Measurements from ENCODE around the gene CCDC13. TPM values are rescaled to one million over a fixed set of nuclear protein-coding genes. Genes with fewer than 3 reads are reported as not detected.

Gene CCDC13
- total and polyA plus RNA-seq, 4 donors, result 1.9 to 7.6 (median 3.2) TPM

DNA sequence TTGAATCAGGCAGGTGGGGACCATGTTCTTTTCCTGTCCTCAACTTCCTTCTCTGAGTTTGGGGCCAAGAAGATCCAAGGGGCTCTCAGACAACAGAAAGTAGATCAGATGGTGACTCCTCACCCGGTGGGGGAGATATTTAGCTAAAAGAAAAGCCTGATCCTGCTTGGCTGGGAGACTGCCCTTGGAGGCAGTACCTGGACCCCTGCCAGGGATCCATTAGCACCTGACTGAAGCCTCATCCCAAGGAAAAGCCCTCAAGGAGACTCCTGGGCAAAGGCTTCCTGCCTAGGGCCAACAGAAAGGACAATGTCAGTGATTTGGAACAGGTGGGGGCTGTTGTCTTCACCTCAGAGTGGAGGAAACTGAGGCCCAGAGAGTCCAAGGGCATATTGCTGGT is 37.0 kb downstream of the CCDC13 start:
- H3K9me3 ChIP-seq (ENCODE audit: control insufficient read depth in 4 of 4, insufficient read depth in 3 of 4, low read length in 3 of 4), result no peaks in the 10 kb centered on the region
- TF ChIP-seq, protein P1, sequence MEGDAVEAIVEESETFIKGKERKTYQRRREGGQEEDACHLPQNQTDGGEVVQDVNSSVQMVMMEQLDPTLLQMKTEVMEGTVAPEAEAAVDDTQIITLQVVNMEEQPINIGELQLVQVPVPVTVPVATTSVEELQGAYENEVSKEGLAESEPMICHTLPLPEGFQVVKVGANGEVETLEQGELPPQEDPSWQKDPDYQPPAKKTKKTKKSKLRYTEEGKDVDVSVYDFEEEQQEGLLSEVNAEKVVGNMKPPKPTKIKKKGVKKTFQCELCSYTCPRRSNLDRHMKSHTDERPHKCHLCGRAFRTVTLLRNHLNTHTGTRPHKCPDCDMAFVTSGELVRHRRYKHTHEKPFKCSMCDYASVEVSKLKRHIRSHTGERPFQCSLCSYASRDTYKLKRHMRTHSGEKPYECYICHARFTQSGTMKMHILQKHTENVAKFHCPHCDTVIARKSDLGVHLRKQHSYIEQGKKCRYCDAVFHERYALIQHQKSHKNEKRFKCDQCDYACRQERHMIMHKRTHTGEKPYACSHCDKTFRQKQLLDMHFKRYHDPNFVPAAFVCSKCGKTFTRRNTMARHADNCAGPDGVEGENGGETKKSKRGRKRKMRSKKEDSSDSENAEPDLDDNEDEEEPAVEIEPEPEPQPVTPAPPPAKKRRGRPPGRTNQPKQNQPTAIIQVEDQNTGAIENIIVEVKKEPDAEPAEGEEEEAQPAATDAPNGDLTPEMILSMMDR (IDR thresholded peaks at IDR 0.05; ENCODE audit: control extremely low read depth, extremely low read depth), result no peak
- H3K36me3 ChIP-seq (ENCODE audit: control insufficient read depth in 4 of 4, insufficient read depth in 4 of 4, low read length in 4 of 4), result no peaks in the 10 kb centered on the region
- WGBS, 2 donors, result 53 to 61% methylated on average over 1 of the region's 1 CpG
- H3K27ac ChIP-seq (ENCODE audit: low read depth in 1 of 2, low read length in 1 of 2), result no peak overlapping the region
- H3K9ac ChIP-seq (ENCODE audit: insufficient read depth in 1 of 2, low read length in 2 of 2), result no peak overlapping the region
- DNase-seq (no peak), ATAC-seq (ENCODE audit: insufficient read depth, low FRiP score) (no peak)
- peaks cover 0 to 3% (median 0%) of the 10 kb centered on the region in 5 donors for H3K4me1 ChIP-seq (ENCODE audit: control insufficient read depth in 5 of 5, insufficient read depth in 5 of 5, low read length in 5 of 5)
- H3K27me3 ChIP-seq (ENCODE audit: control insufficient read depth in 3 of 3, insufficient read depth in 3 of 3, low read length in 2 of 3), result no peaks in the 10 kb centered on the region
- no peak overlapping the region for H3K4me3 ChIP-seq

DNA sequence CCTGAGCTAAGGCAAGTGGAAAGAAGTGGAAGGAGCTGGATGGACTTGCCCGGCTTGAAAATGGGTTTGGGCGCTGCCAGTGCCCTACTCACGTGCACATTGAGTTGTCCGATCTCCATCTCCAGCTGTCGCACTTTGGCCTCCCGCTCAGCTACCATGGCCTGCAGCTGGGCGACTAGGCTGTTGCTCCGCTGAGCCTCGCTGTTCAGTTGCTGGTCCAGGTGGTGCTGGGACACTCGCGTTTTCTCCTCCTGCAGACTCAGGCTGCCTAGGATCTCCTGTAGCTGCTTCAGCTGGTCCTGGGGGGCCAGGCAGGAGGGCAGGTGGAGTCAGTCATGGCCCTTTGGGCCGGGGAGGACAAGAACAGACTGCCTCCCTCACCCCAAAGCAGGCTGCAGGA is 37.4 kb downstream of the CCDC13 start:
- no peaks in the 10 kb centered on the region for H3K9me3 ChIP-seq (ENCODE audit: control insufficient read depth in 4 of 4, insufficient read depth in 3 of 4, low read length in 3 of 4)

DNA sequence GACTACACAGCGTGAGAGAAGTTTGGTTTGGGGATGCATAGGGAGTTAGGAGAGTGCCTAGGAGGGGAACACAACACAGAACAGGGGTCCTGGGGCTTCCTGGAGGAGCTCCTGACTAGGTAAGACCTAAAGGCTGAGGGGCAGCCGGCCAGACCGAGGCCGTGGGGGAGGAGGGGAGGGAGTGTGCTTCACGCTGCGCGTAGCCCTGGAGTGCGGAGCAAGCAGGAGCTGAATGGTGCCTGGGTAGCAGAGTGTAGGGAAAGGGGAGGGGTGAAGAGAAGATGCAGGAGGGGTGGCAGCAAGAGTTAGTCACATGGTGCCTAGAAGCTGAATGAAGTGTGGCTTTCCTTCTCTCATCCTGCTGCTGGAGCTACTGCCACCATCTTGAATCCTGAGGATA is 38.0 kb downstream of the CCDC13 start:
- no peak overlapping the region for H3K27ac ChIP-seq (ENCODE audit: low read depth in 1 of 2, low read length in 1 of 2)
- H3K9me3 ChIP-seq (ENCODE audit: control insufficient read depth in 4 of 4, insufficient read depth in 3 of 4, low read length in 3 of 4), result no peaks in the 10 kb centered on the region
- H3K27me3 ChIP-seq (ENCODE audit: control insufficient read depth in 3 of 3, insufficient read depth in 3 of 3, low read length in 2 of 3), result no peaks in the 10 kb centered on the region
- DNase-seq (no peak), ATAC-seq (ENCODE audit: insufficient read depth, low FRiP score) (no peak)
- H3K4me1 ChIP-seq (ENCODE audit: control insufficient read depth in 5 of 5, insufficient read depth in 5 of 5, low read length in 5 of 5), result peaks cover 0 to 3% (median 0%) of the 10 kb centered on the region in 5 donors
- WGBS, 2 donors, result 79 to 86% methylated on average over 8 of the region's 8 CpGs
- TF ChIP-seq, protein P1 (IDR thresholded peaks at IDR 0.05; ENCODE audit: control extremely low read depth, extremely low read depth), result no peak
- no peak overlapping the region for H3K4me3 ChIP-seq
- no peak overlapping the region for H3K9ac ChIP-seq (ENCODE audit: insufficient read depth in 1 of 2, low read length in 2 of 2)
- H3K36me3 ChIP-seq (ENCODE audit: control insufficient read depth in 4 of 4, insufficient read depth in 4 of 4, low read length in 4 of 4), result no peaks in the 10 kb centered on the region

More for the DNA sequence above, 37.4 kb downstream of the CCDC13 start:
- ATAC-seq (ENCODE audit: insufficient read depth, low FRiP score) (no peak), DNase-seq (no peak)
- TF ChIP-seq, protein P1 (IDR thresholded peaks at IDR 0.05; ENCODE audit: control extremely low read depth, extremely low read depth), result no peak
- no peaks in the 10 kb centered on the region for H3K36me3 ChIP-seq (ENCODE audit: control insufficient read depth in 4 of 4, insufficient read depth in 4 of 4, low read length in 4 of 4)
- 91 to 94% methylated on average over 12 of the region's 12 CpGs for WGBS, 2 donors
- H3K9ac ChIP-seq (ENCODE audit: insufficient read depth in 1 of 2, low read length in 2 of 2), result no peak overlapping the region
- H3K4me1 ChIP-seq (ENCODE audit: control insufficient read depth in 5 of 5, insufficient read depth in 5 of 5, low read length in 5 of 5), result peaks cover 0 to 3% (median 0%) of the 10 kb centered on the region in 5 donors
- H3K4me3 ChIP-seq, result no peak overlapping the region
- H3K27ac ChIP-seq (ENCODE audit: low read depth in 1 of 2, low read length in 1 of 2), result no peak overlapping the region
- no peaks in the 10 kb centered on the region for H3K27me3 ChIP-seq (ENCODE audit: control insufficient read depth in 3 of 3, insufficient read depth in 3 of 3, low read length in 2 of 3)

DNA sequence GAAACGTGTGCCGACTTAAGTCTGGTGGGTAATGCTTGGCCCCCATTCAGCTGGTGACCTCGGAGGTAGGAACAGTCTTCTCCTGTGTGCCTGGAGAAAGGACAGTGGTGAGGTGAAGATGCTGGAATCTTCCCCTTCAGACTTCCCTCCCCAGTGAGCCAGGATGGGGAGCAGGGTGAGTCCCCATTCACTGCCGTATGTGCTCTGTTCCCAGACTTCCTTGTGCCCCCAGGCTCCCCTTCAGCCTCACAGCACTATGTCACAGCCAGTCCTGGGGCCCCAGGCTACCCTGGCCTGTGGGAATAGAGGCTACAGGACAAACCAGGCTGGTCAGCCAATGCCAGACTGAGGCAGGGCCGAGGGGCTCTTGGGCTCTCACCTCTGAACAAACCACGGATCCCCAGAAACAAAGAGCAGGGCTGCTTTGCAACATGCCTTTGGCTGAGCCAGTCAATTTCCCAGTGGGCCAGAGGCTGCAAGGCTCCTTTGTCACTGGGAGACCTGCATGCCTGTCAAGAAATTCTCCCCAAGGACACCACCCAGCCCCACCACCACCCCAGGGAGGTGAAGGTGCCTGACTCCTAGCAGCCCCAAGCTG is 38.7 kb downstream of the CCDC13 start:
- no peaks in the 10 kb centered on the region for H3K36me3 ChIP-seq (ENCODE audit: control insufficient read depth in 4 of 4, insufficient read depth in 4 of 4, low read length in 4 of 4)
- H3K27me3 ChIP-seq (ENCODE audit: control insufficient read depth in 3 of 3, insufficient read depth in 3 of 3, low read length in 2 of 3), result no peaks in the 10 kb centered on the region
- WGBS, 2 donors, result 84 to 90% methylated on average over 6 of the region's 6 CpGs
- H3K27ac ChIP-seq (ENCODE audit: low read depth in 1 of 2, low read length in 1 of 2), result no peak overlapping the region
- no peak overlapping the region for H3K4me3 ChIP-seq
- no peak for DNase-seq
- ATAC-seq (ENCODE audit: insufficient read depth, low FRiP score), result no peak
- no peak overlapping the region for H3K9ac ChIP-seq (ENCODE audit: insufficient read depth in 1 of 2, low read length in 2 of 2)
- H3K4me1 ChIP-seq (ENCODE audit: control insufficient read depth in 5 of 5, insufficient read depth in 5 of 5, low read length in 5 of 5), result peaks cover 0 to 3% (median 0%) of the 10 kb centered on the region in 5 donors
- TF ChIP-seq, protein P1 (IDR thresholded peaks at IDR 0.05; ENCODE audit: control extremely low read depth, extremely low read depth), result no peak
- H3K9me3 ChIP-seq (ENCODE audit: control insufficient read depth in 4 of 4, insufficient read depth in 3 of 4, low read length in 3 of 4), result no peaks in the 10 kb centered on the region
